ENCODE measurements around the gene CACNA1D.

CACNA1D gene

GRCh38 chr3:53545996-53546359, 51.6 kb downstream of the CACNA1D start:
- Mint-ChIP-seq H3K27me3 (ENCODE audit: low read depth) (no peaks in the 10 kb centered on the region), H3K4me3 (no peak overlapping the region), H3K36me3 (ENCODE audit: low read depth) (no peaks in the 10 kb centered on the region), H3K9me3 (no peaks in the 10 kb centered on the region), H3K27ac (peak overlapping the region; percentile 60 to 87 (median 87)), H3K4me1 (peaks cover 31% of the 10 kb centered on the region)
- TF ChIP-seq CTCF (IDR thresholded peaks at IDR 0.05; ENCODE audit: unreplicated experiment in 3 of 3) = no peak

DNA sequence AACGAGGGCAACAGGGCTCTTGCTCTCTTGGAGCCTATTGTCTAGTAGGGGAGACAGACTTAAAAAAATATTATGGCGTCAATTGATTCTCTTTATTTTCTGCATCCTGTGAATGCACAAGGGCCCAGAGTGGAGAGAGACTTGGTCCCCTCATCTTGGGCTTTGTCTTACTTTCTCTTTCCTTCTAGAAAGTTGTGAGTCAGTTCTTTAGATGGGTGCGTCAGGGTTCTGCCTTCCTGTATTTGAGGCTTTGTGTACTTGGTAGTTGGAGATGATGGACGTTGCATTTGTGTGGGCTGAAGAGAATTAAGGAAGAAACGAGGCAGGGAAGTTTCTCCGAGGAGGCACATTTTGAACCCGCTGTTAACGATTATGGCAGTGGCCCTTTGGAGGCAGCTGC, 52.9 kb downstream of the CACNA1D start:
- H3K9me3 Mint-ChIP-seq = no peaks in the 10 kb centered on the region
- H3K27me3 Mint-ChIP-seq (ENCODE audit: low read depth) = no peaks in the 10 kb centered on the region
- H3K27ac Mint-ChIP-seq = no peak overlapping the region
- H3K4me3 Mint-ChIP-seq = no peak overlapping the region
- TF ChIP-seq CTCF (IDR thresholded peaks at IDR 0.05; ENCODE audit: unreplicated experiment in 3 of 3) = no peak
- H3K36me3 Mint-ChIP-seq (ENCODE audit: low read depth) = no peaks in the 10 kb centered on the region
- H3K4me1 Mint-ChIP-seq = peaks cover 36% of the 10 kb centered on the region

GRCh38 chr3:53550005-53550620, 55.7 kb downstream of the CACNA1D start:
- H3K36me3 Mint-ChIP-seq (ENCODE audit: low read depth) = no peaks in the 10 kb centered on the region
- H3K27me3 Mint-ChIP-seq (ENCODE audit: low read depth) = no peaks in the 10 kb centered on the region
- peak overlapping the region in 2 of 3 experiments; percentile 21 to 32 for H3K27ac Mint-ChIP-seq
- no peak for TF ChIP-seq CTCF (IDR thresholded peaks at IDR 0.05; ENCODE audit: unreplicated experiment in 3 of 3)
- H3K9me3 Mint-ChIP-seq = no peaks in the 10 kb centered on the region
- no peak overlapping the region for H3K4me3 Mint-ChIP-seq
- peaks cover 43% of the 10 kb centered on the region for H3K4me1 Mint-ChIP-seq

DNA sequence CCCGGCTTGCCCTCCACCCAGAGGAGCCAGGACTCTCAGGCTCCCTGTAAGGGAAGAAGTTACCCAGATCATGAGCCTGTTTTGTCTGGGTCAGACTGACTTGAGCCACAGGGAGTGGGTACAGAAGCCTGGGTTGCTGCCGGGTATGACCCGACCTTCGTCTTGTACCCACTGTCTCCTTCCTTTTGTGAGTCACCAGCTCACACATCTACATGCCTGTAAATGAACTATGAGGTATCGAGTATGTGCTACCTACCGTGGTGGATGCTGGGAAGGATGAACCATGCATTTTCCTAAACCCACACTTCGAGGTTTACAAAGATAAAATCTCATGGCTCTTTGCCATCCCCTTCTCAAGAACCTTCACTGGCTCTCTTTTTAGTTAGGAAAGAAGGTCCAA, 56.9 kb downstream of the CACNA1D start:
- Mint-ChIP-seq H3K4me1 (peaks cover 40% of the 10 kb centered on the region), H3K27me3 (ENCODE audit: low read depth) (no peaks in the 10 kb centered on the region), H3K4me3 (no peak overlapping the region), H3K9me3 (no peaks in the 10 kb centered on the region), H3K36me3 (ENCODE audit: low read depth) (no peaks in the 10 kb centered on the region), H3K27ac (no peak overlapping the region)
- TF ChIP-seq CTCF (IDR thresholded peaks at IDR 0.05; ENCODE audit: unreplicated experiment in 3 of 3) = no peak

- H3K27ac Mint-ChIP-seq = peak overlapping the region; percentile 40 to 82 (median 46)
- no peak for TF ChIP-seq CTCF (IDR thresholded peaks at IDR 0.05; ENCODE audit: unreplicated experiment in 3 of 3)
- H3K36me3 Mint-ChIP-seq (ENCODE audit: low read depth) = no peaks in the 10 kb centered on the region
- peaks cover 3% of the 10 kb centered on the region for H3K9me3 Mint-ChIP-seq
- H3K27me3 Mint-ChIP-seq (ENCODE audit: low read depth) = no peaks in the 10 kb centered on the region
- peaks cover 37% of the 10 kb centered on the region for H3K4me1 Mint-ChIP-seq
- H3K4me3 Mint-ChIP-seq = no peak overlapping the region
Observed at GRCh38 chr3:53552730-53553129, 58.3 kb downstream of the CACNA1D start.

DNA sequence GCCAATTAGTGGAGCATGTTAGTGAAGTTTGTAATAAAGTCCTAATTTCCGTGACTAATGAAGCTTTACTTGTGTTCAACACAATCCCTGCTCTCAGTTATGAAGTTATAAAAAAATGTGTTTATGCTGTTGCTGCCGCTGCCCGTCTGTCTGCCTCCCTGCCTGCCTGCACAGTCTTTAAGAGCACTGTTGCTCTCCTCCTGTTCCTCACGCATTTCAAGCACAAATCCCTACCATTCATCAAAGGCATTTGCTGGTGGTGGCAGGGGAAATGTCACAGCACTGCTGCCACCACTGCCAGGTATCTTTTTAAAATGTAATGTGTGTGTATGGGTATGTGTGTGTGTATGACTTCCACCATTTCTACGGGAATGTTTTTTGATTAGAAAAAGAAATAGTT, 58.8 kb downstream of the CACNA1D start:
- H3K27ac Mint-ChIP-seq = peak overlapping the region; percentile 6 to 82 (median 28)
- no peak for TF ChIP-seq CTCF (IDR thresholded peaks at IDR 0.05; ENCODE audit: unreplicated experiment in 3 of 3)
- peaks cover 37% of the 10 kb centered on the region for H3K4me1 Mint-ChIP-seq
- no peaks in the 10 kb centered on the region for H3K36me3 Mint-ChIP-seq (ENCODE audit: low read depth)
- H3K4me3 Mint-ChIP-seq = no peak overlapping the region
- H3K27me3 Mint-ChIP-seq (ENCODE audit: low read depth) = no peaks in the 10 kb centered on the region
- H3K9me3 Mint-ChIP-seq = peaks cover 3% of the 10 kb centered on the region
